ENCODE measurements around the gene SLC25A38. TPM values are rescaled to one million over a fixed set of nuclear protein-coding genes. Genes with fewer than 3 reads are reported as not detected.
A peak's percentile ranks its signal among the peaks of the same experiment; 100 is the strongest.

The SLC25A38 gene
- total and polyA plus RNA-seq, 10 of the 15 experiments (the other 5 are each of a cell fraction or from before 2014, with no cell fraction given) = 15.2 to 55.2 (median 39.2) TPM

DNA sequence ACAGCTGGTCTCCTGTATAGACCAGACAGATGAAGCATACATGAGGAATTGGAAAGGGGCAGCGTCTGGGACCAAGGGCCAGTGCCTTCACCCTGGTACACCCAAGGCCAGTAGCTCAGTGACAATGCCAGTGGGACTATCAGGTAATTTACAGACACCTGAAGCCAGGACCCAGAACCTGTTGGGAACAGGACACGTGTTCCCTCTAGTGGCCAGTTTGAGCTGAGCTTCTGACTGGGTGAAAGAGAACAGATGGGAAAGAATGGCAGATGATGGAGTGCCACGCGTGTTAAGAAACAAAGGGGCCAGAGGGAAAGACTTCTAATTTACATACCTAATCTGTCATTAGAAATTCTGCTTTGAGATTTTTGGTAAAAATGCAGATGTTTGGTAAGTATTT lies 5.1 kb upstream of the SLC25A38 start (continued):
- TF ChIP-seq, protein P1, sequence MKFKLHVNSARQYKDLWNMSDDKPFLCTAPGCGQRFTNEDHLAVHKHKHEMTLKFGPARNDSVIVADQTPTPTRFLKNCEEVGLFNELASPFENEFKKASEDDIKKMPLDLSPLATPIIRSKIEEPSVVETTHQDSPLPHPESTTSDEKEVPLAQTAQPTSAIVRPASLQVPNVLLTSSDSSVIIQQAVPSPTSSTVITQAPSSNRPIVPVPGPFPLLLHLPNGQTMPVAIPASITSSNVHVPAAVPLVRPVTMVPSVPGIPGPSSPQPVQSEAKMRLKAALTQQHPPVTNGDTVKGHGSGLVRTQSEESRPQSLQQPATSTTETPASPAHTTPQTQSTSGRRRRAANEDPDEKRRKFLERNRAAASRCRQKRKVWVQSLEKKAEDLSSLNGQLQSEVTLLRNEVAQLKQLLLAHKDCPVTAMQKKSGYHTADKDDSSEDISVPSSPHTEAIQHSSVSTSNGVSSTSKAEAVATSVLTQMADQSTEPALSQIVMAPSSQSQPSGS (IDR thresholded peaks at IDR 0.05; ENCODE audit: low read length) = no peak
- 0 out of 2 replicates have a peak, but pooled peaks have one; percentile 51 for TF ChIP-seq TCF12 (IDR thresholded peaks at IDR 0.05; ENCODE audit: low read depth, low read length)
- TF ChIP-seq, protein P2, sequence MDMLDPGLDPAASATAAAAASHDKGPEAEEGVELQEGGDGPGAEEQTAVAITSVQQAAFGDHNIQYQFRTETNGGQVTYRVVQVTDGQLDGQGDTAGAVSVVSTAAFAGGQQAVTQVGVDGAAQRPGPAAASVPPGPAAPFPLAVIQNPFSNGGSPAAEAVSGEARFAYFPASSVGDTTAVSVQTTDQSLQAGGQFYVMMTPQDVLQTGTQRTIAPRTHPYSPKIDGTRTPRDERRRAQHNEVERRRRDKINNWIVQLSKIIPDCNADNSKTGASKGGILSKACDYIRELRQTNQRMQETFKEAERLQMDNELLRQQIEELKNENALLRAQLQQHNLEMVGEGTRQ (IDR thresholded peaks at IDR 0.05; ENCODE audit: borderline replicate concordance, low read depth, low read length) = no peak
- TF ChIP-seq CBX5 (IDR thresholded peaks at IDR 0.05; ENCODE audit: low read depth) = no peak
- TF ChIP-seq BCL3 (IDR thresholded peaks at IDR 0.05; ENCODE audit: borderline replicate concordance, insufficient read depth, low read depth, low read length, poor library complexity, severe bottlenecking) = no peak
- no peak for TF ChIP-seq DPF2 (IDR thresholded peaks at IDR 0.05)
- TF ChIP-seq ATF7 (IDR thresholded peaks at IDR 0.05; ENCODE audit: low read depth) = no peak
- no peak for TF ChIP-seq IKZF2 (IDR thresholded peaks at IDR 0.05)
- TF ChIP-seq ATF3 (IDR thresholded peaks at IDR 0.05; ENCODE audit: borderline replicate concordance, extremely low read depth, low read depth, low read length) = 0 out of 2 replicates have a peak, but pooled peaks have one; percentile 8
- TF ChIP-seq NFYB (IDR thresholded peaks at IDR 0.05; ENCODE audit: insufficient read depth, low read depth, low read length) = no peak
- TF ChIP-seq HDAC6 (IDR thresholded peaks at IDR 0.05; ENCODE audit: unreplicated experiment) = no peak
- no peak for TF ChIP-seq HDGF (IDR thresholded peaks at IDR 0.05)
- TF ChIP-seq, protein P3, sequence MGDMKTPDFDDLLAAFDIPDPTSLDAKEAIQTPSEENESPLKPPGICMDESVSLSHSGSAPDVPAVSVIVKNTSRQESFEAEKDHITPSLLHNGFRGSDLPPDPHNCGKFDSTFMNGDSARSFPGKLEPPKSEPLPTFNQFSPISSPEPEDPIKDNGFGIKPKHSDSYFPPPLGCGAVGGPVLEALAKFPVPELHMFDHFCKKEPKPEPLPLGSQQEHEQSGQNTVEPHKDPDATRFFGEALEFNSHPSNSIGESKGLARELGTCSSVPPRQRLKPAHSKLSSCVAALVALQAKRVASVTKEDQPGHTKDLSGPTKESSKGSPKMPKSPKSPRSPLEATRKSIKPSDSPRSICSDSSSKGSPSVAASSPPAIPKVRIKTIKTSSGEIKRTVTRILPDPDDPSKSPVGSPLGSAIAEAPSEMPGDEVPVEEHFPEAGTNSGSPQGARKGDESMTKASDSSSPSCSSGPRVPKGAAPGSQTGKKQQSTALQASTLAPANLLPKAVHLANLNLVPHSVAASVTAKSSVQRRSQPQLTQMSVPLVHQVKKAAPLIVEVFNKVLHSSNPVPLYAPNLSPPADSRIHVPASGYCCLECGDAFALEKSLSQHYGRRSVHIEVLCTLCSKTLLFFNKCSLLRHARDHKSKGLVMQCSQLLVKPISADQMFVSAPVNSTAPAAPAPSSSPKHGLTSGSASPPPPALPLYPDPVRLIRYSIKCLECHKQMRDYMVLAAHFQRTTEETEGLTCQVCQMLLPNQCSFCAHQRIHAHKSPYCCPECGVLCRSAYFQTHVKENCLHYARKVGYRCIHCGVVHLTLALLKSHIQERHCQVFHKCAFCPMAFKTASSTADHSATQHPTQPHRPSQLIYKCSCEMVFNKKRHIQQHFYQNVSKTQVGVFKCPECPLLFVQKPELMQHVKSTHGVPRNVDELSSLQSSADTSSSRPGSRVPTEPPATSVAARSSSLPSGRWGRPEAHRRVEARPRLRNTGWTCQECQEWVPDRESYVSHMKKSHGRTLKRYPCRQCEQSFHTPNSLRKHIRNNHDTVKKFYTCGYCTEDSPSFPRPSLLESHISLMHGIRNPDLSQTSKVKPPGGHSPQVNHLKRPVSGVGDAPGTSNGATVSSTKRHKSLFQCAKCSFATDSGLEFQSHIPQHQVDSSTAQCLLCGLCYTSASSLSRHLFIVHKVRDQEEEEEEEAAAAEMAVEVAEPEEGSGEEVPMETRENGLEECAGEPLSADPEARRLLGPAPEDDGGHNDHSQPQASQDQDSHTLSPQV (IDR thresholded peaks at IDR 0.05) = no peak
- TF ChIP-seq RAD21 (IDR thresholded peaks at IDR 0.05; ENCODE audit: insufficient read depth, low read depth, low read length) = peak; percentile 96
- peak; percentile 72; the same call in 1 of the 2 replicates for TF ChIP-seq SMC3 (IDR thresholded peaks at IDR 0.05; ENCODE audit: borderline replicate concordance, low read length)
- TF ChIP-seq CREB1 (IDR thresholded peaks at IDR 0.05; ENCODE audit: low read depth) = no peak
- TF ChIP-seq, protein P4, sequence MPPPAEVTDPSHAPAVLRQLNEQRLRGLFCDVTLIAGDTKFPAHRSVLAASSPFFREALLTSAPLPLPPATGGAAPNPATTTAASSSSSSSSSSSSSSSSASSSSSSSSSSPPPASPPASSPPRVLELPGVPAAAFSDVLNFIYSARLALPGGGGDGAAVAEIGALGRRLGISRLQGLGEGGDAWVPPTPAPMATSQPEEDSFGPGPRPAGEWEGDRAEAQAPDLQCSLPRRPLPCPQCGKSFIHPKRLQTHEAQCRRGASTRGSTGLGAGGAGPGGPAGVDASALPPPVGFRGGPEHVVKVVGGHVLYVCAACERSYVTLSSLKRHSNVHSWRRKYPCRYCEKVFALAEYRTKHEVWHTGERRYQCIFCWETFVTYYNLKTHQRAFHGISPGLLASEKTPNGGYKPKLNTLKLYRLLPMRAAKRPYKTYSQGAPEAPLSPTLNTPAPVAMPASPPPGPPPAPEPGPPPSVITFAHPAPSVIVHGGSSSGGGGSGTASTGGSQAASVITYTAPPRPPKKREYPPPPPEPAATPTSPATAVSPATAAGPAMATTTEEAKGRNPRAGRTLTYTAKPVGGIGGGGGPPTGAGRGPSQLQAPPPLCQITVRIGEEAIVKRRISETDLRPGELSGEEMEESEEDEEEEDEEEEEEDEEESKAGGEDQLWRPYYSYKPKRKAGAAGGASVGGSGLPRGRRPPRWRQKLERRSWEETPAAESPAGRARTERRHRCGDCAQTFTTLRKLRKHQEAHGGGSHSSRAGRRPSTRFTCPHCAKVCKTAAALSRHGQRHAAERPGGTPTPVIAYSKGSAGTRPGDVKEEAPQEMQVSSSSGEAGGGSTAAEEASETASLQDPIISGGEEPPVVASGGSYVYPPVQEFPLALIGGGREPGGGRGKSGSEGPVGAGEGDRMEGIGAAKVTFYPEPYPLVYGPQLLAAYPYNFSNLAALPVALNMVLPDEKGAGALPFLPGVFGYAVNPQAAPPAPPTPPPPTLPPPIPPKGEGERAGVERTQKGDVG (CRISPR knock-in tag; IDR thresholded peaks at IDR 0.05) = no peak
- no peak for TF ChIP-seq SREBF2 (IDR thresholded peaks at IDR 0.05; ENCODE audit: low read length)
